GM19043 (cell line): ENCODE results near the gene ACVR1B.
"Not testable (repeated sequence)": the region's sequence is repeated elsewhere in the genome, so short reads cannot be mapped to it uniquely, and the experiment has no call there.

Experiments used
- ATAC-seq: cut with Tn5 transposase; IDR thresholded peaks from one replicate; pipeline ENCODE4 v1.9.1; 2021; ENCODE audit warnings: low read depth; ENCODE audit not compliant: unreplicated experiment

ACVR1B gene

DNA sequence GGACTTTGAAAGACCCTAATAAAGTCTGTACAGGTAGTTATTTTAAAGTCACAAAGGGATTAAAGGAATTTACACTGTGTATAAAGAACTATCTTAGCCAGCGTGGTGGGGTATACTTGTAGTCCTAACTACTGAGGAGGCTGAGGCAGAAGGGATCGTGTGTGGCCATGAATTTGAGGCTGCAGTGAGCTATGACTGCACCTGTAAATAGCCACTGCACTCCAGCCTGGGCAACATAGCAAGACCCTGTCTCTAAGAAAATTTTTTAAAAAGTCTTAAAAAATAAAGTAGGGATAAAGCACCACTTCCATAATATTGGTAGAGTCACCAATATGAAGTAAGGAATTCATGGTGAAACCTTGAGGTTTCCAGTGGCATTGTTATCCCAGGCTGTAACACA, 18.1 kb downstream of the ACVR1B start:
- ATAC-seq, result no peak

DNA sequence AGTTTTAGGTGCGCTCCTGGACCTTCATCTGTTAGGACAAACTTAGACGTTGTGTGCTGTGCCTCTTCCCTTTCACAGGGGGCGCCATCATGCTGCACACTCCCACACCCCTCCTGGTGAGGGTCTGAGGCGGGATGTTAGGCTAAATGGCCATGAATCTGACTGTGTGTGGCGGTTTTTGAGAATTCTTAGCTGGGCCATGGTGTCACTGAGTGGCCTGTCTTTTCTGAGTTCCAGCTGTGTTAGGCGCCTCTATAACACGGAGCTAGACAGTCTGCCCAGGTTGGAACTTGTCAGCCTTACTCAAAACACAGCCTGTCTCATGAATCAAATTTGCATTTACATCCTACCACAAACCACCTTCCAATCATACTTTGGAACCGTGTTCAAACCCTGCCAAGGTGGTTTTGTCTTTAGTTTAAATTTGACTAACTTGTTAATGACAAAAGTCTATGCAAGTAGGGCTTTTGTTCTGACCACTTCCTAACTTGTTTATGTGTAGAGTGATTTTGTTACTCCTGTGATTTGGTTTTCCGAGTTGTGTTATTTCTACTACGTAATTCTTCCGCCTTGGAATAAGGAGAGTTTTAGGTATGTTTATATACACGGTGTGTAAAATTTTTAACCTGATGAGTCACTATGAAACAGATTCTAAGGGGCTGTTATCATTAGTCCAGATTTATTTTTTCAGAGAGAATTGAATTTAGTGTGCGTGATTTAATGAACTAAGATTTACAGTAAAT, 19.6 kb downstream of the ACVR1B start:
- ATAC-seq, result peak; percentile 89

DNA sequence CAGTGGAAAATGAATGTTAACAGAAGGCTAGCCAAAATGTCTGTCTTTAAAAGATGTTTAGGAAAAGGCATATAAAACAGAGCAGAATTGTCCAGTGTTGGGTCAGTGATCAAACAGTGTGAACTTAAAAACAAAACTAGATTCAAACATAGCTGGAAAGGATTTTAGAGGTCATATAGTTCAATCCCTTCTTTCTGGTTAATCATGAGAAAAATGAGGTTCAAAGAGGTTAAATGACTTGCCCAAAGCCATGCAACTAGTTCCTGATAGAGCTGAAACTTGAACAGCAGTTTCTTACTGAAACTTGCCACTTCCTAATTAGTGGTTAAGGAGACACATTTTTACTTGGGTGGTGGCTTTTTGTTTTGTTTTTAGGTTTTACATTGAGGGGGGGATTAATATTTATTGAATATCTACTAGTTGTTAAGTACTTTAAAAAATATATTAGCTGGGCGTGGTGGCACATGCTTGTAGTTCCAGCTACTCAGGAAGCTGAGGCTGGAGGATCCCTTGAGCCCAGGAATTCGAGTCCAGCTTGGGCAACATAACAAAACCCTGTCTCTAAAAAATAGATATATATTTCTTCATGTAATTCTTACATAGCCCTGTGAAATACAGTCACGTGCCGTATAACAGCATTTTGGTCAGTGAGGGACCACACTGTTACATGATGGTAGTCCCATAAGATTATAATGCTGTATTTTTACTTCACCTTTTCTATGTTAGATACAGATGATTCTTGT, 20.4 kb downstream of the ACVR1B start:
- ATAC-seq, result peak; percentile 44

DNA sequence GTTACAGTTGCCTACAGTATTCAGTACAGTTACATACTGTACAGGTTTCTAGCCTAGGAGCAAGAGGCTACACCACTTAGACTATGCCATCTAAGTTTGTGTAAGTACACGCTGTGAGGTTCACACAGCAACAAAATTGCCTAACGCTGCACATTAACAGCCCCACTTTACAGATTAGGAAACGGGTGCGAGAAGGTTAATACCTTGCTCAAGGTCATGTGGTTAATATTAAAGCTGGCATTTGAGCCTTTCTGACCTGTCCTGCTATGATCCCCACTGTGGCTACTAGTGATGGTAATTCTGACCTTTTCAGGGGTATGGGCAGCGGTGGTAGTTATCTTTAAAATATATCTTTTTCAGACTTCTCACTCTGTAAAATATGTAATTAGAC, 20.9 kb downstream of the ACVR1B start:
- ATAC-seq, result no peak

DNA sequence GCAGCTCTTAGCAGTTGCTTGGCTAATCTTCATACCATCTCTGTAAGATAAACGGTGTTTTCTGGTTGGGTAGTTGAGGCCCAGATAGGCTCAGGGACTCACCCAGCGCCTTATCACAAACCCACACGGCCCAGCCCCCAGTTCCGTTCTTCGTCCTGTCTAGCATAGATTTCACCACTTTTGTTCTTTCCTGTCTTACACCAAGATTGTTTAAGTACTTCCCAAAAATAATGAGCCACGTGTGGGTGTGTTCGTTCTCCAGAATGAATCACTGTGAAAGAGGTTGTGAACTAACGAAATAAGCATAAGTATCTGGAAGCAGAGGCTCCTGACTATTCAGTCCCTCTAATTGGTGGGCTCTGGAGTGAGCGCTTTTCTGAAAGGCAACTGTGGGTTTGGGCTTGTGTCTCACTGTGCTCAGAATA, 21.4 kb downstream of the ACVR1B start:
- ATAC-seq, result no peak

DNA sequence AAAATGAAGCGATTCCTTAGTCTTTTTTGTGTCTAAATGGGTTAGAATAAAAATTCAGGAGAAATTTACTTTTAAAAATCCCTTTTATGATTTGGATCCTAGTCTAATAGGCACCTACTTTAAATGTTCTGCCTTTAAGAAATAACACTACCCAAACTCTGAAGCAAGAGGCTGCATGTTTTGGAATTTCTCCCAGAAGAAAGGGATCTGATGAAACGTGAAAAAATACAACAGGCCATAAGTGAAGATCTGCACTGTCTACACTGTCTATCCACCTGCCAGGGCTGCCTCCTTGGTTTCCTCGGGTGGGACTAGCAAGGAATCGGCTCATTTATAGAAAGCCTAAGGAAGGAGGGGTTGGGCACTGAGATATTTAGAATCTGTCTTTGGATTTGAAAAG, 22.1 kb downstream of the ACVR1B start:
- ATAC-seq, result no peak

DNA sequence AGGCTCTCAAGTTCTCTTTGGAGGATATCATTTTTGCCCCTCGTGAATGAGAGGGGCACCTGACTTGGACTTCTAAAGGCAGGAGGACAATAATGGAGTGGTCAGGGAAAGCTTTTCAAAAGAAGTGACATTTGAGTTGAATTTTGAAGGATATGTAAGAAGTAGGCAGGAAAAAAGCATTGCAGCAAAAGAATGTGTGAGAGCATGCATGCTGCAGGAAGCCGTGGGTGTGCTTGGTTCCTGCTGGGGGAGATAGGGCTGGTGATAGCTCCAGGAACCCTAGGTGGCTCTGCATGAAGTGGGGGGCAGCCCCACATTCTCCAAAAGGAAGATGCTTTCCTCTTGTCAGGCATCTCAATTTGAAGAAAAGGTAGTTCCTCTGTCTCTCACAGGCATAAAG, 23.1 kb downstream of the ACVR1B start:
- no peak for ATAC-seq

DNA sequence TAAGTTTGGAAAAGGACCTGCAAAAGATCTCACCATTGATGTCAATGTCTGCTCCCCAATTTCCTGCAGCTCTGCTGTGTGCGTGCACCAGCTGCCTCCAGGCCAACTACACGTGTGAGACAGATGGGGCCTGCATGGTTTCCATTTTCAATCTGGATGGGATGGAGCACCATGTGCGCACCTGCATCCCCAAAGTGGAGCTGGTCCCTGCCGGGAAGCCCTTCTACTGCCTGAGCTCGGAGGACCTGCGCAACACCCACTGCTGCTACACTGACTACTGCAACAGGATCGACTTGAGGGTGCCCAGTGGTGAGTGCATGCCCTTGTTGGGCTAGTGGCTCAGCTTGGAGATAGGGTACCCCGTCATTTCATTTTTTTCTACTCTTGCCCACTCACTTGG, 23.7 kb downstream of the ACVR1B start:
- ATAC-seq, result no peak

DNA sequence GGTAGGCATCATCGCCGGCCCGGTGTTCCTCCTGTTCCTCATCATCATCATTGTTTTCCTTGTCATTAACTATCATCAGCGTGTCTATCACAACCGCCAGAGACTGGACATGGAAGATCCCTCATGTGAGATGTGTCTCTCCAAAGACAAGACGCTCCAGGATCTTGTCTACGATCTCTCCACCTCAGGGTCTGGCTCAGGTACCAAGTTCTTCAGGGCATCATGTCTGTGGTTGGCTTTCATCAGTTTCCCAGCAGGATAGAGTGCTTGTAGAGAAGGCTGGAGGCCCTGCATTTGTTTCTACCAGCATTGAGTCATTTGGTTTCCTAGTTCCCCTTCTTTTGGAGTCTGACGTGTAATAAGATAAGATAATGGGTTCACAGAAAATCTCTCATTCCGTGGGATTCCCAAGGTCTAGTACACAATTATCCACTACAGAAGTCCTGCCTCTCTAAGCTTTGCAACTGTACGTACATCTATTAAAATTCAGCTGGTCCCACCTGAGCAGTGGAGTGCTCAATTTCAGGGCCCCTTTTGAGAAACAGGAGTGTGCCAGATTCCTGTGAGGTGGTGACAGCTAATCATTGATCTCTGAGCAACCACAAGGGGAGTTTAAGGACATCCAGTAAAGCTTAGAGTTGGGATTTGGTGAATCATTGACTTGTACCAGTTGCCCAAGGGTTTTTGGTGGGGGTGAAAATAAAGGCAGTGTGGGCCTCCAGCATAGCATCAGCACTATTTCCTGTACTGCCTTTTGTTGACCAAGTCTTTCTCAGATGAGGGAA, 25.1 kb downstream of the ACVR1B start:
- no peak for ATAC-seq

DNA sequence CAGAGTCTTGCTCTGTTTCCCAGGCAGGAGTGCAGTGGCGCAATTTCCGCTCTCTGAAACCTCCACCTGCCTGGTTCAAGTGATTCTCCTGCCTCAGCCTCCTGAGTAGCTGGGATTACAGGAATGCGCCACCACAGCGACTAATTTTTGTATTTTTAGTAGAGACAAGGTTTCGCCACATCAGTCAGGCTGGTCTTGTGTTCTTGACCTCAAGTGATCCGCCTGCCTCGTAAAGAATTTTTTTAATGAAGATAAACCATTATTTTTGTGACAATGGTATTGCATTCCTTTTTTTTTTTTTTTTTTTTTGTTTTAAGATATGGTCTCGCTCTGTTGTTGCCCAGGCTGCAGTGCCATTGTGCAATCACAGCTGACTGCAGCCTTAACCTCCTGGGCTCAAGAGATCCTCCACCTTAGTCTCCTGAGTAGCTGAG, 25.8 kb downstream of the ACVR1B start:
- no peak for ATAC-seq

DNA sequence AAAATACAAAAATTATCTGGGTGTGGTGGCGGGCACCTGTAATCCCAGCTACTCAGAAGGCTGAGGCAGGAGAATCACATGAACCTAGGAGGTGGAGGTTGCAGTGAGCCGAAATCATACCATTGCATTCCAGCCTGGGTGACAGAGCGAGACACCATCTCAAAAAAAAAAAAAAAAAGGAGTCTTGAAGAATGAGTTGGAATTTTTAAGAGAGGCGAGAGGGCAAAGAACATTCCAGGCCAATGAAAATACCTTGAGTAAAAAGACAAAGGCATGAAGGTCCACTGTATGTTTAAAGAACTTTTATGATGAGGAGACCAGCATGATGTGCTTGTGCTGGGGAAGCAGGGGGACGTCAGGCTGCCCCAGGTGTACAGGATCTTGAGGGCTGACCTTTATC, 27.8 kb downstream of the ACVR1B start:
- ATAC-seq, result not testable (repeated sequence)

DNA sequence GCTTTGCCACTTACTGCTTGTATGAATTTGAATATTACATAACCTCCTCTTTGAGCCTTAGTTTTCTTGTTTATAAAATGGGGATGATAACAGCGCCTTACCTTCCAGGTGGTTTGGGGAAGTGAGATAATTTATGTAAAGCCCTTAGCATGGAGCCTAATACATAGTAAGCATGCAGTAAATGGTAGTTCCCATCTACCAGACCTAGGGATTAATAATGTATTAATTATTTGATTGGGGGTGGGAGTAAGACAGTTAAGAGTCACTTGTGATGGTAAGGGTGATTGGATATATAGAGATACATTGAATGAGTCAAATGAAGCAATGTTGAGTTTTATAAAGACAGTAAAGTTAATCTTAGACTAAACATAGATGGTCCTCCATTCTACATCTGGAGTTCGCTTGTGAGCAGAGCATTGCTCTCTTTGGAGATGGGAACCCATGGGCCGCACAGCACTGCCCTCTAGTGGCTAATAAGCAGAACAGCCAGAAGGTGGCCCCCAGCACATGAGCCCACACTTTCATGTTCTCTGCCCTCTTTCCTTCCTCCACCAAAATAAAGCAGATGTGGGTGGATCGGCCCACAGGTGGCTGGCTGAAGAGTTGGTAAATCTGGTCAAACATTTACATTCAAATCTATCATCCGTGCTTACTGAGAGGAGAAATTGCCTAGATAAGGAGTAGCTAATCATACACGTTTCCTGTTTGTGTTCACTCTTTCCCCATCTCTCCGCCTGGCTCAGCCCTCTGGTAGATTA, 28.7 kb downstream of the ACVR1B start:
- ATAC-seq, result no peak

DNA sequence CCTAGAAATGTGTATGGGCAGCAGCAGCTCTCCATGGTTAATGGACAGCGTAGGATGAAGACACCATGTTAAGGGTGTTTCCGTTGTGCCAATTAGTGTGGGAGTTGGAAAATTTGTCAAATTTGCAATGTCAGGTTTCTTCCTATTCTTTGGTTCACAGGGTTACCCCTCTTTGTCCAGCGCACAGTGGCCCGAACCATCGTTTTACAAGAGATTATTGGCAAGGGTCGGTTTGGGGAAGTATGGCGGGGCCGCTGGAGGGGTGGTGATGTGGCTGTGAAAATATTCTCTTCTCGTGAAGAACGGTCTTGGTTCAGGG, 29.3 kb downstream of the ACVR1B start:
- ATAC-seq, result no peak

DNA sequence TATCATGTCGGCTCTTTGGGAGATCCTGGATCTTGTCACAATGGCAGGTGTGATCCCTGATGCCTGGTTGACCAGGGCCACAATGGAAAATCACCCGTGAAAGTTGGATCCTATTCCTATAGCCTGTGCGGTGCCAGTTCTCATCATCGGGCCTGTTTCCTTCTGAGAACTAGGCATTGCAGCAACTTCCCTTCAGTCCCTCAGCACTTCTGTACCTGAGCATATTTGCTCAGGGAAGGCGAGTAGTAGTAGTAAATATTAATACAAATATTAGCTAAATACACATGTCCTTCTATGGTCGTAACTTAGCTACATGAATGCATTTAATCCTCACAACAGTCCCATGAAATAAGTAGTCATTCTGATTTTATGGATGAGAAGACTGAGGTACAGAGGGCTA, 33.2 kb downstream of the ACVR1B start:
- ATAC-seq, result no peak

DNA sequence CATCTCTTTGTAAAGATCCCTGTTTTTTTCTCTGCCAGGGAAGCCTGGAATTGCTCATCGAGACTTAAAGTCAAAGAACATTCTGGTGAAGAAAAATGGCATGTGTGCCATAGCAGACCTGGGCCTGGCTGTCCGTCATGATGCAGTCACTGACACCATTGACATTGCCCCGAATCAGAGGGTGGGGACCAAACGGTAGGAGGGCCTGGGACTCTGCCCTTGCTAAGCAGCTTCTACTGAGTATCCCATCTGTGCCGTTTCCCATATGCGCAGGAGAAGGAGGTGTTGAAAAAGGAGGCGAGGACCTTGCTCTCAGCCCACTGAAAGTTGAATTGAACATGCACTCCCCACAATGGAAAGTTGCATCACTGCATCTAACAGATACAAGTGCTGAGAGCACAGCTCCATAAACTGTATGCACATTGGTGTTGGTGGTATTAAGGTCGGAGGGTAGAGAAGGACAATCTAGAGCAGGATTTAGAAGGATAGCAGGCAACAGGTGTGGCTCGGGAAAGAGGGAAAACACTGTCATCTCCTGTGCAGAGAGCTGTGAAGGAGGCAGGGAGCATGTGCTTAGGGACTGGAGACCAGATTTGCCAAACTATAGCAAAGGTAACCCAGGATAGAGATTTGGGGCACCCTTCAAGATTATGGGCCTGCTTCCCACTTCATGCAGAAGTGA, 33.8 kb downstream of the ACVR1B start:
- ATAC-seq, result no peak

DNA sequence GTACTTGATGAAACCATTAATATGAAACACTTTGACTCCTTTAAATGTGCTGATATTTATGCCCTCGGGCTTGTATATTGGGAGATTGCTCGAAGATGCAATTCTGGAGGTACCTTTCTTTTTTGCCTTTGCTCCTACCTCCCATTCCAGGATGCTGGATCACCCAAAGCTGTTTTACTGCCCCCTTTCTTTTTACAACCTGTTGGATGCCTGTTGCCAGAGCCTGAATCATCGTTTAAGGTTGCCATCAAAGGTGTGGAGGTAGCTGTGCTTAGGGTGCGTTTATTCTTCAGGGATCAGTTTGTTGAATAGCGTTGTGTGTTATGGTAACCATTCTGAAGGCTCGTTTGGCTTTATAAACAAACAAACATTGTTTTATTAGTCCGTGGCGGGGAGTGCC, 35.3 kb downstream of the ACVR1B start:
- no peak for ATAC-seq

DNA sequence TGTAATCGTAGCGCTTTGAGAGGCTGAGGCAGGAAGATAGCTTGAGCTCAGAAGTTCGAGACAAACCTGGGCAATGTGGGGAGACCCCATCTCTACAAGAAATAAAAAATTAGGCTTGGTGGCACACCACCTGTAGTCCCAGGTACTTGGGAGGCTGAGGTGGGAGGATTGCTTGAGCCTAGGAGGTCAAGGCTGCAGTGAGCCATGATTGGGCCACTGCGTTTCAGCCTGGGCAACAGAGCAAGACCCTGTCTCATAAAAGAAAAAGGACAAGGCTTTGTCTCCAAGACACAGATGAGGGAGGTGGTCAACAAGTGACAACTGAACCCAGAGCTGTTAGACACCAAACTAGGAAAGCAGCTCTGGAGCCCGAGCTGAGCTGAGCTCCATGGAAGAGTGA, 40.7 kb downstream of the ACVR1B start:
- ATAC-seq, result no peak

DNA sequence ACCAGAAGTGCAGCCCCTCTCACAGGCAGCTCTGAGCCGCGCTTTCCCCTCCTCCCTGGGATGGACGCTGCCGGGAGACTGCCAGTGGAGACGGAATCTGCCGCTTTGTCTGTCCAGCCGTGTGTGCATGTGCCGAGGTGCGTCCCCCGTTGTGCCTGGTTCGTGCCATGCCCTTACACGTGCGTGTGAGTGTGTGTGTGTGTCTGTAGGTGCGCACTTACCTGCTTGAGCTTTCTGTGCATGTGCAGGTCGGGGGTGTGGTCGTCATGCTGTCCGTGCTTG, 43.0 kb downstream of the ACVR1B start:
- ATAC-seq, result no peak

DNA sequence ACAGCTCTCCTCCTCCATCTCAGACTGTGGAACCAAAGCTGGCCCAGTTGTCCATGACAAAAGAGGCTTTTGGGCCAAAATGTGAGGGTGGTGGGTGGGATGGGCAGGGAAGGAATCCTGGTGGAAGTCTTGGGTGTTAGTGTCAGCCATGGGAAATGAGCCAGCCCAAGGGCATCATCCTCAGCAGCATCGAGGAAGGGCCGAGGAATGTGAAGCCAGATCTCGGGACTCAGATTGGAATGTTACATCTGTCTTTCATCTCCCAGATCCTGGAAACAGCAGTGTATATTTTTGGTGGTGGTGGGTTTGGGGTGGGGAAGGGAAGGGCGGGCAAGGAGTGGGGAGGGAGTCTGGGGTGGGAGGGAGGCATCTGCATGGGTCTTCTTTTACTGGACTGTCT, 43.5 kb downstream of the ACVR1B start:
- no peak for ATAC-seq

DNA sequence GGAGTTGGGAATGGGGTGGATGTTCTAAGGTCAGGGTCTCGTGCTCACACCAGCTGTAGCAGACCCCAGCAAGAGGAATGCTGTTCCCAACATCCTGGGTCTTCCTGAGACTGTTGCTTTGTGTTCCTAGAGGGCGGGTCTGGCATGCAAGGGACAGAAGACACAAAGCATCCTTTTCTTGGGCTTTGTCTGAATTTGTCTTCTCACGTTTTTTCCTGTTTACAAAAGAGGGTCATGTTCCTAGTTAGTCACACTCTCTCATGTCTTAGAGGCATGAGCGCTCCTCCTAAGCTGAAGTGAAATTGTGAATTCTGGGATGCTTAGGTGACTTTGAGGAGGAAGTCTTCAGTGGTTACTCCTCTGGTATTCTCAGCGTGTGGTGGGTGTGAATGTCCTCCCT, 45.6 kb downstream of the ACVR1B start:
- ATAC-seq, result no peak
